HepG2 (cell line): ENCODE data around the gene ZNF101. TPM values are rescaled to one million over a fixed set of nuclear protein-coding genes. Genes with fewer than 3 reads are reported as not detected.

ENCODE experiments used
- ATAC-seq: fragments of 200-7000 bp; cut with Tn5 transposase; 3 replicates; pipeline ENCODE4 v1.9.1; 2020; ENCODE audit warnings: mild to moderate bottlenecking, moderate library complexity
- BruUV-seq: library from RNA; stranded (reverse); fragments of 400-500 nt; replicated peaks from 2 replicates; lab custom pipeline; 2021; lab: Mats Ljungman, UMichigan
- CTCF ChIA-PET: fragments of 300-600 bp; formaldehyde crosslinking; extraction: SDS; loops from one replicate; lab custom pipeline; 2021; ENCODE audit warnings: low total read pairs, inconsistent platforms, low intra/inter-chr PET ratio; lab: Yijun Ruan, JAX
- POLR2A ChIA-PET: fragments of 350-600 bp; sonication (Branson Sonifier 250); formaldehyde crosslinking; loops from one replicate; lab custom pipeline; 2020; ENCODE audit warnings: antibody characterized with exemption, inconsistent platforms; lab: Yijun Ruan, JAX
- DNase-seq: peaks from one replicate; pipeline ENCODE4 v3.0.0-alpha.2; 2015; ENCODE audit warnings: low spot score
- FAIRE-seq: peaks from 3 replicates; lab custom pipeline; 2011; peaks lifted over from hg19 to GRCh38; lab: Jason Lieb, UNC
- H2AFZ ChIP-seq: one replicate; pipeline ENCODE4 v1.6.1; 2011; ENCODE audit warnings: low read length, inconsistent platforms
- H3K27ac ChIP-seq: fragments of 300-600 bp; 3 replicates; pipeline ENCODE4 v1.8.0; 2011; ENCODE audit warnings: mixed run types, mild to moderate bottlenecking, mixed read lengths, low read length, inconsistent platforms; ENCODE audit not compliant: insufficient read depth; ENCODE audit errors: extremely low read length
- H3K27me3 ChIP-seq, 2 experiments: fragments of 200-600 bp in 1 of 2; 2 replicates in 1 of 2; 3 replicates in 1 of 2; pipeline versions ENCODE4 v1.6.0 to v1.8.0; 2011; ENCODE audit warnings: low read length in 2 of 2, mild to moderate bottlenecking in 2 of 2, moderate library complexity in 2 of 2, inconsistent platforms in 1 of 2; ENCODE audit not compliant: insufficient read depth in 2 of 2, control insufficient read depth in 1 of 2
- H3K36me3 ChIP-seq, 2 experiments: fragments of 200-600 bp in 1 of 2; replicated peaks in 1 of 2; 2 replicates in 1 of 2; 3 replicates in 1 of 2; pipeline versions ENCODE4 v1.5.1 to v1.8.0; 2011; ENCODE audit warnings: low read length in 2 of 2, inconsistent platforms in 1 of 2; ENCODE audit not compliant: insufficient read depth in 2 of 2, control insufficient read depth in 1 of 2
- H3K4me1 ChIP-seq: 2 replicates; pipeline ENCODE4 v1.5.1; 2012; ENCODE audit warnings: low read length, inconsistent platforms; ENCODE audit not compliant: insufficient read depth
- H3K4me2 ChIP-seq: 2 replicates; pipeline ENCODE4 v1.6.0; 2011; ENCODE audit warnings: low read depth, low read length, inconsistent platforms
- H3K4me3 ChIP-seq, 3 experiments: fragments of 200-600 bp in 1 of 3; sonication (generic), shearing (Covaris generic) in 1 of 3; replicated peaks in 1 of 3; 2 replicates each; pipeline ENCODE4 v1.5.1; 2011 to 2016; ENCODE audit warnings: low read length in 3 of 3, inconsistent platforms in 2 of 3, low read depth in 2 of 3, mild to moderate bottlenecking in 2 of 3, control low read depth in 1 of 3, mixed read lengths in 1 of 3; ENCODE audit not compliant: insufficient read depth in 1 of 3
- H3K79me2 ChIP-seq: one replicate; pipeline ENCODE4 v1.6.1; 2011; ENCODE audit warnings: low read length, inconsistent platforms; ENCODE audit not compliant: insufficient read depth
- H3K9ac ChIP-seq: 2 replicates; pipeline ENCODE4 v1.6.0; 2011; ENCODE audit warnings: mild to moderate bottlenecking, low read depth, low read length, inconsistent platforms; ENCODE audit not compliant: insufficient read depth
- H3K9me3 ChIP-seq: 2 replicates; pipeline ENCODE4 v1.5.1; 2012; ENCODE audit warnings: mild to moderate bottlenecking, low read length
- H4K20me1 ChIP-seq: 2 replicates; pipeline ENCODE4 v1.6.0; 2011; ENCODE audit warnings: inconsistent platforms, mild to moderate bottlenecking, low read length, moderate library complexity; ENCODE audit not compliant: insufficient read depth
- E2F2 ChIP-seq: sonication (generic); formaldehyde crosslinking; IDR thresholded peaks from 2 replicates; pipeline ENCODE4 v1.4.0; 2020; ENCODE audit warnings: missing genetic modification reagents, borderline replicate concordance
- GRHL1 ChIP-seq: sonication (generic); formaldehyde crosslinking; conservative IDR thresholded peaks from 2 replicates; pipeline ENCODE4 v1.8.0; 2022; ENCODE audit warnings: missing genetic modification reagents
- IKZF5 ChIP-seq: IDR thresholded peaks from 2 replicates; pipeline ENCODE4 v1.6.1; 2018; ENCODE audit warnings: missing genetic modification reagents, mild to moderate bottlenecking, missing compliant biosample characterization
- KAT2B ChIP-seq: fragments of 150-350 bp; IDR thresholded peaks from 2 replicates; pipeline ENCODE4 v1.6.1; 2014; ENCODE audit warnings: low read depth, low read length, borderline replicate concordance
- NFATC3 ChIP-seq: sonication (generic); formaldehyde crosslinking; IDR thresholded peaks from 2 replicates; pipeline ENCODE4 v1.5.1; 2020; ENCODE audit warnings: mild to moderate bottlenecking, missing genetic modification reagents
- PCBP1 ChIP-seq: fragments of 200-400 bp; formaldehyde crosslinking; IDR thresholded peaks from 2 replicates; pipeline ENCODE4 v1.6.1; 2017; ENCODE audit warnings: mild to moderate bottlenecking, low read depth, low read length, borderline replicate concordance
- REST ChIP-seq, 2 experiments: IDR thresholded peaks; 2 replicates each; pipeline ENCODE4 v1.6.1; 2011 to 2012; ENCODE audit warnings: low read length in 2 of 2, borderline replicate concordance in 1 of 2, low read depth in 1 of 2, mild to moderate bottlenecking in 1 of 2, moderate library complexity in 1 of 2
- SRF ChIP-seq: IDR thresholded peaks from 2 replicates; pipeline ENCODE4 v1.6.1; 2011; ENCODE audit warnings: mild to moderate bottlenecking, low read depth, low read length, moderate library complexity
- SUZ12 ChIP-seq: fragments of 150-350 bp; IDR thresholded peaks from 2 replicates; pipeline ENCODE4 v1.6.1; 2014; ENCODE audit warnings: low read depth, low read length
- TRIM24 ChIP-seq: sonication (generic); formaldehyde crosslinking; IDR thresholded peaks from 2 replicates; pipeline ENCODE4 v1.8.0; 2022; ENCODE audit warnings: mild to moderate bottlenecking, missing genetic modification reagents
- ZC3H13 ChIP-seq: sonication (generic); formaldehyde crosslinking; IDR thresholded peaks from 2 replicates; pipeline ENCODE4 v1.8.1; 2023; ENCODE audit warnings: mild to moderate bottlenecking, missing genetic modification reagents, moderate library complexity
- ZNF180 ChIP-seq: sonication (generic); formaldehyde crosslinking; IDR thresholded peaks from 2 replicates; pipeline ENCODE4 v1.4.0; 2020; ENCODE audit warnings: low read depth, missing genetic modification reagents, borderline replicate concordance
- ZNF468 ChIP-seq: sonication (generic); formaldehyde crosslinking; IDR thresholded peaks from 2 replicates; pipeline ENCODE4 v1.8.0; 2022; ENCODE audit warnings: mild to moderate bottlenecking, moderate library complexity, missing genetic modification reagents
- ZNF75D ChIP-seq: sonication (generic); formaldehyde crosslinking; IDR thresholded peaks from 2 replicates; pipeline ENCODE4 v1.8.1; 2023; ENCODE audit warnings: missing genetic modification reagents, mild to moderate bottlenecking, borderline replicate concordance
- ZNF792 ChIP-seq: IDR thresholded peaks from 2 replicates; pipeline ENCODE4 v1.6.1; 2016
- WGBS: methylation state at CpG from one replicate; pipeline ENCODE4 v1.1.6; 2017; ENCODE audit warnings: low lambda C conversion rate; 5-methylcytosine and 5-hydroxymethylcytosine counted together
- in situ Hi-C: cut with HindIII; loops from 2 replicates; pipeline ENCODE4 v1.10.0; 2017; ENCODE audit warnings: low pct_unique_long_range_greater_than_20kb; ENCODE audit not compliant: extremely low pct_ligation_motif_present
- intact Hi-C: fragments of 100-400 bp; cut with micrococcal nuclease; formaldehyde crosslinking; loops from one replicate; pipeline ENCODE4 v1.10.0; 2022; ENCODE audit not compliant: unreplicated experiment
- polyA plus RNA-seq, 8 experiments: library from polyadenylated mRNA; depleted of rRNA in 3 of 8; stranded (reverse) in 7 of 8; unstranded in 1 of 8; fragments of >200 nt; fragmentation: Illumina TruSeq in 4 of 8; extraction: Trizol in 4 of 8; gene quantifications; 2 replicates each; pipeline versions ENCODE4 v1.2.1 to v1.2.3, GENCODE V29; 2011 to 2016; ENCODE audit warnings: low read depth in 4 of 8, missing spikeins in 1 of 8, mixed read lengths in 1 of 8; ENCODE audit not compliant: insufficient read depth in 1 of 8
- total RNA-seq, 5 experiments: library from RNA; depleted of rRNA; stranded (reverse); fragments of >200 nt; fragmentation: Illumina TruSeq; extraction: Trizol; gene quantifications; 2 replicates each; pipeline ENCODE4 v1.2.3, GENCODE V29; 2016; ENCODE audit warnings: low read depth in 1 of 5

Gene ZNF101
- total and polyA plus RNA-seq, 2 of the 13 experiments (the other 11 are each of a cell fraction or from before 2014, with no cell fraction given) = 12.9 to 28.9 TPM

- no peak for TF ChIP-seq IKZF5 (CRISPR knock-in tag)
- no peak for TF ChIP-seq ZC3H13
- no peak for TF ChIP-seq ZNF792 (CRISPR knock-in tag)
- no peak for TF ChIP-seq NFATC3 (CRISPR knock-in tag)
- TF ChIP-seq PCBP1 = no peak
- TF ChIP-seq E2F2 (CRISPR knock-in tag) = no peak
- no peak for TF ChIP-seq SUZ12
- TF ChIP-seq ZNF468 (CRISPR knock-in tag) = no peak
- TF ChIP-seq TRIM24 (CRISPR knock-in tag) = no peak
- TF ChIP-seq KAT2B = no peak
- TF ChIP-seq, all 625 proteins: peak for 0
Measured at GRCh38 chr19:19696386-19696785, 27.7 kb downstream of the ZNF101 start (continued).

- no peak for ATAC-seq
Measured at GRCh38 chr19:19697589-19697988, 28.9 kb downstream of the ZNF101 start.

More at GRCh38 chr19:19697589-19697988, 28.9 kb downstream of the ZNF101 start:
- no peaks in the 10 kb centered on the region for H3K36me3 ChIP-seq
- H3K79me2 ChIP-seq = no peaks in the 10 kb centered on the region
- no peak overlapping the region for H3K27ac ChIP-seq
- BruUV-seq = no TSS peak
- H3K4me3 ChIP-seq = no peak overlapping the region
- H3K9ac ChIP-seq = no peak overlapping the region
- no peak for DNase-seq
- intact Hi-C loops (no loop called here), in situ Hi-C loops (no loop called here)
- H3K27me3 ChIP-seq = no peaks in the 10 kb centered on the region
- no peak overlapping the region for H2AFZ ChIP-seq
- H4K20me1 ChIP-seq = no peaks in the 10 kb centered on the region
- WGBS = 60% methylated on average over 5 of the region's 5 CpGs
- TF ChIP-seq ZNF180 (CRISPR knock-in tag) (no peak), GRHL1 (no peak), ZNF75D (no peak), SRF (no peak), REST (IDR thresholded peaks at IDR 0.05; ENCODE audit: borderline replicate concordance in 1 of 2, low read depth in 1 of 2, low read length in 2 of 2) (no peak)
- H3K4me2 ChIP-seq = no peak overlapping the region
- ChIA-PET CTCF (no interaction called here), POLR2A (no interaction called here)
- no peak for FAIRE-seq
- 0 out of 2 replicates have a peak, but pooled peaks cover under 1% of the 10 kb centered on the region for H3K9me3 ChIP-seq
- no peaks in the 10 kb centered on the region for H3K4me1 ChIP-seq
